H9 (cell line): Measurements from ENCODE around the gene NEDD9. TPM values are rescaled to one million over a fixed set of nuclear protein-coding genes. Genes with fewer than 3 reads are reported as not detected.

Experiments used
- DNase-seq: peaks from one replicate; pipeline ENCODE4 v3.0.0-alpha.2; 2017
- H2AFZ ChIP-seq: one replicate; pipeline ENCODE4 v1.6.1; 2013; ENCODE audit warnings: mild to moderate bottlenecking, low read length, control low read depth, moderate library complexity
- H2AK5ac ChIP-seq: 2 replicates; pipeline ENCODE4 v1.6.1; 2013; ENCODE audit warnings: low read length, control low read depth, mixed read lengths; ENCODE audit not compliant: insufficient read length
- H2BK120ac ChIP-seq: one replicate; pipeline ENCODE4 v1.6.1; 2013; ENCODE audit warnings: low read depth, mild to moderate bottlenecking, low read length, control low read depth, inconsistent platforms; ENCODE audit not compliant: poor library complexity, severe bottlenecking
- H2BK12ac ChIP-seq: 2 replicates; pipeline ENCODE4 v1.6.1; 2013; ENCODE audit warnings: low read length, control low read depth, mixed read lengths, low read depth; ENCODE audit not compliant: insufficient read length
- H2BK15ac ChIP-seq: 2 replicates; pipeline ENCODE4 v1.6.1; 2013; ENCODE audit warnings: low read depth, low read length, control low read depth
- H2BK20ac ChIP-seq: one replicate; pipeline ENCODE4 v1.6.1; 2013; ENCODE audit warnings: low read depth, mild to moderate bottlenecking, low read length, control low read depth, inconsistent platforms; ENCODE audit not compliant: poor library complexity, severe bottlenecking
- H2BK5ac ChIP-seq: 2 replicates; pipeline ENCODE4 v1.6.1; 2013; ENCODE audit warnings: low read length, control low read depth, mixed read lengths; ENCODE audit not compliant: insufficient read length
- H3K14ac ChIP-seq: 2 replicates; pipeline ENCODE4 v1.6.1; 2013; ENCODE audit warnings: low read length, control low read depth; ENCODE audit not compliant: insufficient read depth
- H3K18ac ChIP-seq: 2 replicates; pipeline ENCODE4 v1.6.1; 2013; ENCODE audit warnings: low read depth, mild to moderate bottlenecking, mixed read lengths, low read length, control low read depth; ENCODE audit not compliant: insufficient read length
- H3K23ac ChIP-seq: 2 replicates; pipeline ENCODE4 v1.6.1; 2013; ENCODE audit warnings: low read length, control low read depth, mixed read lengths, low read depth; ENCODE audit not compliant: insufficient read length
- H3K23me2 ChIP-seq: 2 replicates; pipeline ENCODE4 v1.6.1; 2013; ENCODE audit warnings: low read depth, mild to moderate bottlenecking, mixed read lengths, low read length, control low read depth; ENCODE audit not compliant: insufficient read length, poor library complexity, severe bottlenecking
- H3K27ac ChIP-seq: 2 replicates; pipeline ENCODE4 v1.5.1; 2013; ENCODE audit warnings: low read length, control low read depth, mixed read lengths, low read depth; ENCODE audit not compliant: insufficient read length
- H3K27me3 ChIP-seq: 2 replicates; pipeline ENCODE4 v1.6.1; 2013; ENCODE audit warnings: low read length, control low read depth, inconsistent platforms; ENCODE audit not compliant: insufficient read depth
- H3K4ac ChIP-seq: 2 replicates; pipeline ENCODE4 v1.6.1; 2013; ENCODE audit warnings: low read depth, mild to moderate bottlenecking, control low read depth, inconsistent platforms, low read length, moderate library complexity
- H3K4me1 ChIP-seq: 2 replicates; pipeline ENCODE4 v1.6.1; 2013; ENCODE audit warnings: low read length, control low read depth, inconsistent platforms; ENCODE audit not compliant: insufficient read depth
- H3K4me2 ChIP-seq: 2 replicates; pipeline ENCODE4 v1.6.1; 2013; ENCODE audit warnings: low read length, control low read depth, mixed read lengths; ENCODE audit not compliant: insufficient read length, insufficient read depth
- H3K56ac ChIP-seq: 2 replicates; pipeline ENCODE4 v1.6.1; 2013; ENCODE audit warnings: low read depth, mild to moderate bottlenecking, mixed read lengths, low read length, control low read depth; ENCODE audit not compliant: insufficient read length
- H3K79me1 ChIP-seq: 2 replicates; pipeline ENCODE4 v1.6.1; 2013; ENCODE audit warnings: low read depth, mild to moderate bottlenecking, moderate library complexity, low read length, control low read depth, inconsistent platforms; ENCODE audit not compliant: insufficient read depth, poor library complexity, severe bottlenecking
- H3K79me2 ChIP-seq: 2 replicates; pipeline ENCODE4 v1.6.1; 2013; ENCODE audit warnings: low read length, control low read depth, inconsistent platforms; ENCODE audit not compliant: insufficient read depth
- H3K9ac ChIP-seq: 2 replicates; pipeline ENCODE4 v1.6.1; 2013; ENCODE audit warnings: low read length, control low read depth, mixed read lengths; ENCODE audit not compliant: insufficient read length; ENCODE audit errors: extremely low read depth
- H3K9me3 ChIP-seq: one replicate; pipeline ENCODE4 v1.6.1; 2013; ENCODE audit warnings: low read depth, low read length, inconsistent platforms; ENCODE audit not compliant: control insufficient read depth
- H3T11ph ChIP-seq: one replicate; pipeline ENCODE4 v1.6.1; 2013; ENCODE audit warnings: mild to moderate bottlenecking, low read length, control low read depth, inconsistent platforms
- H4K20me1 ChIP-seq: one replicate; pipeline ENCODE4 v1.6.1; 2013; ENCODE audit not compliant: control insufficient read depth, insufficient read length, insufficient read depth
- H4K5ac ChIP-seq: 2 replicates; pipeline ENCODE4 v1.6.1; 2013; ENCODE audit warnings: low read depth, mild to moderate bottlenecking, mixed read lengths, low read length, control low read depth; ENCODE audit not compliant: insufficient read length
- H4K8ac ChIP-seq: replicated peaks from 2 replicates; pipeline ENCODE4 v1.6.1; 2013; ENCODE audit warnings: low read length, control low read depth, mixed read lengths, low read depth; ENCODE audit not compliant: insufficient read length
- H4K91ac ChIP-seq: 2 replicates; pipeline ENCODE4 v1.6.1; 2013; ENCODE audit warnings: low read depth, mild to moderate bottlenecking, moderate library complexity, mixed read lengths, low read length, control low read depth; ENCODE audit not compliant: insufficient read length
- H3K27ac Mint-ChIP-seq, 3 experiments: 2 replicates in 2 of 3; 3 replicates in 1 of 3; pipeline ENCODE4 v1.8.0; 2020 to 2021; ENCODE audit warnings: mixed read lengths in 3 of 3, mild to moderate bottlenecking in 1 of 3, moderate library complexity in 1 of 3
- H3K27me3 Mint-ChIP-seq: 2 replicates; pipeline ENCODE4 v1.8.0; 2021; ENCODE audit warnings: low read depth, mild to moderate bottlenecking, moderate library complexity, mixed read lengths
- H3K36me3 Mint-ChIP-seq, 3 experiments: 2 replicates in 2 of 3; 3 replicates in 1 of 3; pipeline ENCODE4 v1.8.0; 2020 to 2021; ENCODE audit warnings: low read depth in 3 of 3, mixed read lengths in 3 of 3; ENCODE audit not compliant: insufficient read depth in 1 of 3
- H3K4me1 Mint-ChIP-seq, 2 experiments: 2 replicates each; pipeline ENCODE4 v1.8.0; 2020; ENCODE audit warnings: mixed read lengths in 2 of 2
- H3K4me3 Mint-ChIP-seq, 2 experiments: 2 replicates in 1 of 2; 3 replicates in 1 of 2; pipeline ENCODE4 v1.8.0; 2020 to 2021; ENCODE audit warnings: mild to moderate bottlenecking in 2 of 2, mixed read lengths in 2 of 2, moderate library complexity in 1 of 2
- H3K9me3 Mint-ChIP-seq, 2 experiments: 2 replicates in 1 of 2; 3 replicates in 1 of 2; pipeline ENCODE4 v1.8.0; 2020; ENCODE audit warnings: mild to moderate bottlenecking in 2 of 2, mixed read lengths in 2 of 2, moderate library complexity in 1 of 2
- CTCF ChIP-seq: fragments of 200-600 bp; sonication (generic); conservative IDR thresholded peaks from 3 replicates; pipeline ENCODE4 v1.8.0; 2021; ENCODE audit warnings: antibody characterized with exemption, mild to moderate bottlenecking
- WGBS: extraction: QIAGEN DNeasy Blood & Tissue Kit; methylation state at CpG from one replicate; pipeline ENCODE4 v1.1.7; 2013; ENCODE audit warnings: missing lambda C conversion rate, low lambda C conversion rate, mixed read lengths; ENCODE audit not compliant: insufficient read length; ENCODE audit errors: extremely low coverage; 5-methylcytosine and 5-hydroxymethylcytosine counted together
- total RNA-seq: library from RNA; stranded (reverse); gene quantifications from 2 replicates; pipeline ENCODE4 v1.2.1, GENCODE V29; 2021

The NEDD9 gene
- total RNA-seq, 1 experiment from 2014 or later = 5.5 TPM

- no peak overlapping the region for H3K23ac ChIP-seq
- H3K4me3 Mint-ChIP-seq = no peak overlapping the region
- H4K91ac ChIP-seq = no peak overlapping the region
- WGBS = no CpG with 5 or more reads among the region's 6 CpGs
- H3K27me3 Mint-ChIP-seq = no peaks in the 10 kb centered on the region
- no peak for DNase-seq
- no peak overlapping the region for H3K27ac Mint-ChIP-seq
- no peak overlapping the region for H4K8ac ChIP-seq
- no peak overlapping the region for H2AFZ ChIP-seq
- H3K18ac ChIP-seq = no peak overlapping the region
- H4K20me1 ChIP-seq = no peaks in the 10 kb centered on the region
- peaks cover 15 to 17% of the 10 kb centered on the region in 2 experiments; a peak in 4 of 5 replicates for H3K9me3 Mint-ChIP-seq
- no peak overlapping the region for H3K14ac ChIP-seq
- no peak overlapping the region for H2BK15ac ChIP-seq
- no peak overlapping the region for H4K5ac ChIP-seq
- H3K4me1 ChIP-seq = no peaks in the 10 kb centered on the region; the same call in 1 of the 2 replicates
- H3K4me1 Mint-ChIP-seq = peaks cover 21 to 22% of the 10 kb centered on the region in 2 experiments
- no peak overlapping the region for H3T11ph ChIP-seq
- H2BK120ac ChIP-seq = no peak overlapping the region
- peaks cover 3% of the 10 kb centered on the region for H3K9me3 ChIP-seq
- no peak overlapping the region for H2BK20ac ChIP-seq
- no peak overlapping the region for H2BK5ac ChIP-seq
- no peak overlapping the region for H2AK5ac ChIP-seq
- H3K27me3 ChIP-seq = no peaks in the 10 kb centered on the region
- H3K23me2 ChIP-seq = no peaks in the 10 kb centered on the region
- H3K56ac ChIP-seq = no peak overlapping the region
- peaks cover 8 to 20% (median 9%) of the 10 kb centered on the region in 3 experiments; a peak in 6 of 7 replicates for H3K36me3 Mint-ChIP-seq
- no peaks in the 10 kb centered on the region for H3K79me2 ChIP-seq
- no peak overlapping the region for H3K27ac ChIP-seq
- H3K79me1 ChIP-seq = no peaks in the 10 kb centered on the region
- no peak overlapping the region for H3K9ac ChIP-seq
- no peak for TF ChIP-seq CTCF
- H3K4me2 ChIP-seq = no peak overlapping the region
- no peak overlapping the region for H3K4ac ChIP-seq
- H2BK12ac ChIP-seq = no peak overlapping the region
Observed at GRCh38 chr6:11179088-11179418, 53.4 kb downstream of the NEDD9 start.
